ENCODE data around the gene NOS3. TPM values are rescaled to one million over a fixed set of nuclear protein-coding genes. Genes with fewer than 3 reads are reported as not detected.
A peak's percentile ranks its signal among the peaks of the same experiment; 100 is the strongest.

Gene NOS3
- total and polyA plus RNA-seq, 9 of the 15 experiments (the other 6 are each of a cell fraction or from before 2014, with no cell fraction given) = 1.1 to 121 (median 23.6) TPM

- no peak for TF ChIP-seq PRDM10 (IDR thresholded peaks at IDR 0.05; ENCODE audit: partially characterized antibody)
- peak; percentile 91 for TF ChIP-seq ZBTB33 (CRISPR knock-in tag; IDR thresholded peaks at IDR 0.05)
- no peak for TF ChIP-seq SIN3B (IDR thresholded peaks at IDR 0.05; ENCODE audit: low read depth)
- TF ChIP-seq TAF7 (tag; IDR thresholded peaks at IDR 0.05) = no peak
- TF ChIP-seq DPF2 (IDR thresholded peaks at IDR 0.05) = 0 out of 2 replicates have a peak, but pooled peaks have one; percentile 0
- no peak for TF ChIP-seq BMI1 (IDR thresholded peaks at IDR 0.05; ENCODE audit: low read length)
- no peak for TF ChIP-seq IRF2 (CRISPR knock-in tag; IDR thresholded peaks at IDR 0.05)
- TF ChIP-seq ZNF354B (CRISPR knock-in tag; IDR thresholded peaks at IDR 0.05) = no peak
- TF ChIP-seq BHLHE40 (IDR thresholded peaks at IDR 0.05; ENCODE audit: low read length) = no peak
- no peak for TF ChIP-seq CREM (IDR thresholded peaks at IDR 0.05; ENCODE audit: low read depth)
- 0 out of 2 replicates have a peak, but pooled peaks have one; percentile 39 for TF ChIP-seq ZNF134 (CRISPR knock-in tag; conservative IDR thresholded peaks at IDR 0.05)
- no peak for TF ChIP-seq PTTG1 (tag; IDR thresholded peaks at IDR 0.05; ENCODE audit: low read depth)
- TF ChIP-seq CBX8 (IDR thresholded peaks at IDR 0.05; ENCODE audit: borderline replicate concordance, extremely low read depth, low read depth, low read length, poor library complexity, severe bottlenecking) = no peak
- TF ChIP-seq HBP1 (CRISPR knock-in tag; IDR thresholded peaks at IDR 0.05) = no peak
- peak; percentile 35; the same call in 1 of the 2 replicates for TF ChIP-seq GATAD2A (IDR thresholded peaks at IDR 0.05)
Measured at GRCh38 chr7:150957133-150958020, 33.4 kb upstream of the NOS3 start (continued).

All from K562 (cell line).